HG02884 (cell line): ENCODE measurements around the gene PRKD1.
"Not testable (repeated sequence)": the region's sequence is repeated elsewhere in the genome, so short reads cannot be mapped to it uniquely, and the experiment has no call there.

Source experiments
- ATAC-seq: cut with Tn5 transposase; IDR thresholded peaks from one replicate; pipeline ENCODE4 v1.9.1; 2021; ENCODE audit warnings: mild to moderate bottlenecking, moderate library complexity; ENCODE audit not compliant: unreplicated experiment

The PRKD1 gene

DNA sequence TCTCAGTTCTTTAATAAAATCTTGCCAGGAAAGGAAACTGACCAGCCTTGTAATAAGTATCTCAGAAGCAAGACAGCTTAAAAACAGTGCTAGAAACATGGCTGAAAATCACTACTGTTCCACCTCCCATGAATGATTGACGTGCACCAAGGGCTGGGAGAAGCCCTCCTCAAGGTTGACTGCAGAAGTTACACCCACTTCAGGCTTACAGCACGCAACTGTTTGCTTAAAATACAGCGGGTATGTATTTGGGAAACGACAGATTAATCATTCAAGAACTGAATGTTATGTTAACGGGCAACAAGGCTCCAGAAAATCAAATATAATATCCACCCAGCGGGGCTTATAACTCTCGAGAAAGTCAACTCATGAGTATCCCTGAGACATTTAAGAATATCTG is 22.1 kb downstream of the PRKD1 start:
- no peak for ATAC-seq

DNA sequence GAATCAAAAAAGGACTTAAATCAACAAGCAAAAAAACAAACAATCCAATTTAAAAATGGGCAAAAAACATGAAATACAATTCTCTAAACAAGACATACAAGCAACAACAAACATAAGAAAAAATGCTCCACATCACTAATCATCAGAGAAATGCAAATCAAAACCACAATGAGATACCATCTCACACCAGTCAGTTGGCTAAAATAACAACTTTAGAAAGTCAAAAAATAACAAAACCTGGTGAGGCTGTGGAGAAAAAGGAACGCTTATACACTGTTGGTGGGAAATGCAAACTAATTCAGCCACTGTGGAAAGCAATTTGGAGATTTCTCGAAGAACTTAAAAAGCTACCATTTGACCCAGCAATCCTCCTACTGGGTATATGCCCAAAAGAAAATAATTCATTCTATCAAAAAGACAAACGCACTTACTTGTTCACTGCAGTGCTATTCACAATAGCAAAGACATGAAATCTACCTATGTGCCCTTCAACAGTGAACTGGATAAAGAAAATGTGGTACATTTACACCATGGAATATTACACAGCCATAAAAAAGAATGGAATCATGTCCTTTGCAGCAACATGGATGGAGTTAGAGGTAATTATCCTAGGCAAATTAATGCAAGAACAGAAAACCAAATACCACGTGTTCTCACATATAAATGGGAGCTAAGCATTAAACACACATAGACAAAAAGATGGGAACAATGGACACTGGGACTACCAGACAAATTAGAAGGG is 26.9 kb downstream of the PRKD1 start:
- no peak for ATAC-seq

DNA sequence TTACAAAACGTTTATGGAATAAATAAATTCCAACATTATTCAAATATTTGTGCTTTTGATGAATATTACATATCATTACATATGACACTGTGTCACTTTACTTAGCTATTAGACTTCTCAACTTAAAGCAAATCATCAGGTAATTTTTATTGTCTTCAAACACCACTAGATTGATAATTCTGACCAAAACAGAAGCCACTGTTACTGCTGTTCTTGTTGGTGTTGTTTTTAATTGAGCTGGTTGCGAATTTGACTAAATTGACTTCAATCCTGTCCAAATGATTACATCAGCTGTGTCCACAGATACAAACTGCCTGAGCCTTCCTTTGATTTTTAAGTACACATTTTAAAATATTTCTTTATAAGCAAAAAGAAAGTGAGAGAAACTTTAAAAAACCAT is 29.2 kb downstream of the PRKD1 start:
- no peak for ATAC-seq

DNA sequence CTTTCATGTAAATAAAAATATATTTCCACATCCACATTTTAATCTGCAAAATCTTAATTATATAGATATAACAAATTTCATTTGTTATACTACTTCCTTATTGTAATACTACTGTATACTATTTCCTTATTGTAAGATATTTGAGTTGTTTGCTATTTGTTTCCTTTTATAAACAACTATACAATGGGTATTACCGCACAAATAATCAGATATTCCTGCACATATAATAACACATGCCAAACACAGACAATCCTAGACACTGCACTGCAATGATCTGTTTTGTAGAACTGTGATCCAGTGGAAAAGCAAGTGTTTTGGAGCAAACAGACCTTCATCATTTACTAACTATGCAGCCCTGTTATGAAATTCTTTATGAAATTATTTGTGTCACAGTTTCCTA is 30.5 kb downstream of the PRKD1 start:
- ATAC-seq, result no peak

DNA sequence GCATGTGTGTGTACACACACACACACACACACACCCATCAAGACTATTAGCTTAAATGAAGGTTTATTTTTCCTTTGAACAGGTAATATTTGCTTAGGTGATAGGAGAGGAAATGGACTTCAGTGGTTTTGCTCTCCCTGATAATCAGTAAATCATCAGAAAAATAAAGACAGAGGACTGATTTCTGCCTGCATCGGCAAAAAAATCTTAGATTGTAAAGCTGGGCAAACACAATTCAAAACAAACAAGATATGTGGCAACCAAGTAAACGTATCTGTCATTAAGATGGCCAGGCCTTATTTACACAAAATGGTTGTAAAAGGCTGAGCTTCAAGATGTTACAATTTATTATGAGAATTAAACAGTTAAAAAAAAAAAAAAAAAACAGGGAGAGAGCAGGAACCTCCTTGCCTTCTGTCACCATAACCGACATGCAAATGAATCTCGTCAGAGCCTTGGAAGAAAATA is 31.3 kb downstream of the PRKD1 start:
- no peak for ATAC-seq

DNA sequence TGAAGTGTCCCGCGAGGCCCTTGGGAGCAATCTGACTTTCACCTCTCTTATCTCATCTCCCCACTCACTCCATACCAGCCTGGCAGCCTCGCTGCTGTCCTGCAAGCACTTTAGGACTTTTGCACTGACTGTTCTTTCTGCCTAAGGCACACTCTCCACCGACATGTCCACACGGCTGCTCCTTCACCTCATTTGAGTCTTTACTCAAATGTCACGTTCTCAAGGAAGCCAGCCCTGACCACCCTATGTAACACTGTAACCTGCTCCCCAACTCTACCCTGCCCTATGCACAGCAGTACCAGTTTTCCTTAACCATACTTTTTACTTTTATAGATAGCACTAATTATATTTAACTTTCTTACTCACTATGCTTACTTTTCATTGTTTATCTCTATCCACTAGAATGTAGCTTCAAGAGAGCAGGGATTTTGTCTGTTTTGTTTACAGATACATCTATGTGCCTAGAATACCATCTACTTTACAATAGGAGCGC is 32.0 kb downstream of the PRKD1 start:
- no peak for ATAC-seq

DNA sequence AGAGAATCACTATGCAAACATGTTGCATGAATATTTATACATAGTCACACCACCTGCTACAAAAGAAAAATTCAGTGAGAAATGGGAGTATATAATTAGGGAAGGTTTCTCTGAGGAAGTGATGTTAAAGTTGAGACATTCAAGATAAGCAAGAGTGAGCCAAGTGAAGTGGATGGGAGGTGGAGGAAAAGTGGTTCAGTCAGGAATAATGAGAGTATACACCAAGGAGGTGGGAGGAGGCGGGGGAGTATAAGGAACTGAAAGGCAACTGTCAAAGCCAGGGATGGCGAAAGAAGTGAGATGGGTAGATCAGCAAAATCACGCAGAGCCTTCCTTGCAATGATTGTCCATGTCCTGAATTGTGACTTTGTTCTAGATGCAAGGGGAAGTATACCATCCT is 33.7 kb downstream of the PRKD1 start:
- ATAC-seq, result no peak

DNA sequence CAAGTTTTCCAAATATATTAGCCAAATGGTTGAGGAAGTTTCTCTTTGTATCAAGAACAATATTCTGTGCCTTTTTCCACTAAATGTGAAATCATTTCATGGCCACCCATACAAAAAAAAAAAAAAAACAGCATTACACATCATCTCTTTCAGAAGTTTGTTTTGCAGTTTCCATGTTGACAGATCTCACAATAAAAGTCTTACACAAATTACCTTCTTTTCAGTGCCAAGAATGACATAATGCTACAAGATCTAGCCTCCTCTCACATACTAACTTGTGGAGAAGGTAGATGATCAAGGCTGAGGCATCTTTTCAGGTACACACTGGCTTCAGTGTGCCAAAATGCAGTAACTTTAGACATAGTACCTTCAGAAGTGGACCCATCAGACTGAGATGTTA is 35.3 kb downstream of the PRKD1 start:
- no peak for ATAC-seq

DNA sequence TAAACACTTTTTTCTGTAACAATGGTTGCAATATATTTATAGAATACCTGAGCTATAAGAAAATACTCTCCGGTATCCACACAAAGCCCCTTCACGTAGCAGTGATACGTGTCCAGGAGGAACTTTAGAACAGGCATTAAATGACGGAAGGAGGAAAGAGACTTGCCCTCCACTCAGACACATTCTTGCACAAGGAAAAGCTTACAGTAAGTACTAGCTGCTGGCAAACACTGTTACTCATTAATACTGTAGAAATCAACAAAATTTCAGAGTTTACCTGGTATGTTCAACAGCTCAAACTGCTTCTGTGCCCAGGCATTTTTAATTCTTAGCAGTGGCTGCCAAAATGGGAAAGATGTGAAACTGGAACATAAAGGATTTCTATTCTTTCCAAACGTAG is 41.7 kb downstream of the PRKD1 start:
- ATAC-seq, result no peak

DNA sequence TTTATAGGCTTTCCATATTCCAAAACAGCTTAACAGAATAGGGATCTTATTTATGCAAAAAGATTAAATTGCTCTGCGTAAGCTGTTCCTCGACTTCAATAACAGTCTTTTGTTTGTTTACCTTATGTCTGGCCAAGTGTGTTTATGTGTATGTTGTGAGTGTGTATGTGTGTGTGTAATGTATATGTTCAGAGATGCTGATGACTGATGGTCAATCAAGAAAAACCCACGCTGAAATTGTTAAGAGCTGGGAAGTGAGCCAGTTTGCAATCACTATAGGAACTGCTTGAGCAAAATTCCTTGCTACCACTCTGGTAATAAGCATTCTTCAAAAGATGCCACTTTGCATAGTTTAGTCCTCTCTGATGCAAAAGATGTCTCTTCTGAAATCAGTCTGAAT is 59.6 kb downstream of the PRKD1 start:
- no peak for ATAC-seq

DNA sequence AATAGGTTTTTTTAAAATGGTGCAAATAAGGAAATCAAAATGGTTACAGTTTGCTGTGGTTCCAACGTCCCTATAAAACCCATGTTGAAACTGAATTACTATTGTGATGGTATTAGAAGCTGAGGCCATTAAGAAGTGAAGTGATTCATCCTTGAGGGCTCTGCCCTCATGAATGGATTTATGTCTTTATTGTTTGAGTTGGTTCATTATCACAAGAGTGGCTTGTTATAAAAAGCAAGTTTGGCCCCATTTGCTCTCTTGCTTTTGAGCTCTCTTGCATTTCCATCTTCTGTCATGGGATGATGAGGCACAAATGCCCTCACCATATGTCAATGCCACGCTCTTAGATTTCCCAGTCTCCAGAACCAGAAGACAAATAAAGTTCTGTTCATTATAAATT is 62.3 kb downstream of the PRKD1 start:
- no peak for ATAC-seq

DNA sequence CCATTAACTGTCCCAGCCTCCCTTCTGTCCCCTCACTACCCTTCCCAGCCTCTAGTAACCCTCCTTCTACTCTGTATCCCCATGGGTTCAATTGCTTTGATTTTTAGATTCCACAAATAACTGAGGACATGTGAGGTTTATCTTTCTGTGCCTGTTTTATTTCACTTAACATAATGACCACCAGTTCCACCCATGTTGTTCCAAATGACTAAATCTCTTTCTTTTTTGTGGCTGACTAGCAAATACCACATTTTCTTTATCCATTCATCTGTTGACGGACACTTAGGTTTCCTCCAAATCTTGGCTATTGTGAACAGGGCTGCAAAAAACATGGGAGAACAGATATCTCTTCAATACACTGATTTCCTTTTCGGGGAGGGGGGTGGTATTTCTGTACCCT is 65.7 kb downstream of the PRKD1 start:
- no peak for ATAC-seq

DNA sequence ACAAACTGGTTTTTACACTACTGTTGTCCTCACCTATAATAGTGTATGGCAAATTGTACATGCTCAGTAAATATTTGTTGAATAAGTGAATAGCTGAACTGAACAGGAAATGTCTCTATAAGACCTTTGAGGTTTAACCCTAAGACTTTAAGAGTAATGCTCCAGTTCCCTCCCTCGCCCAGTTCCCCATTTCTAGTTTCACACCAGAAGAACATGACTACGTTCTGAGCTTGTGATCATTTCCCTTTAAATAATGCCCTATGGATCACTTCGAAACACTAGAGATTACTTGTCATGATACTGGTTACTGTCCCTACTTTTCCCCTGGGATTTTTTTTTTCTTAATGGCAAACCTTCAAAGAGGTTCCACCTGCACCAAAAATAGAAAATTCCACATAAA is 69.3 kb downstream of the PRKD1 start:
- ATAC-seq, result peak; percentile 89

DNA sequence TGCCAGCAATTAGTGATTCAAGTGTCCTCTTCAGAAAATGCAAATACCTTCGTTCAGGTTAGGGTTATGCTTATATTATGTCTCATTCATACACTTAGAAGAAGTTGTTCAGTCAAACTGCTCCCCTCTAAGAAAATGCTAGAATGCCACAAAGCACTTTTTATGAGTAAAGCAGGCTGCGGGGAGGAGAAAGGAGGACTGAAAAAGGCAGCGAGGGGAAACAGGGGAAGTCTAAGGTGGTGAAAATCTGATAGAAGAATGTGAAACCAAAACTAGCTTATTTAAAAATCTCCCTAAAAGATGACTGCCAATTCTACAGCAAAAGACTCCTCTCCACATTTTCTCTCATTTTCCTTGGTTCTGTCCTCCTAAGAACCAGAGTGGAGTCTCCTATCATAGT is 70.1 kb downstream of the PRKD1 start:
- peak; percentile 70 for ATAC-seq

DNA sequence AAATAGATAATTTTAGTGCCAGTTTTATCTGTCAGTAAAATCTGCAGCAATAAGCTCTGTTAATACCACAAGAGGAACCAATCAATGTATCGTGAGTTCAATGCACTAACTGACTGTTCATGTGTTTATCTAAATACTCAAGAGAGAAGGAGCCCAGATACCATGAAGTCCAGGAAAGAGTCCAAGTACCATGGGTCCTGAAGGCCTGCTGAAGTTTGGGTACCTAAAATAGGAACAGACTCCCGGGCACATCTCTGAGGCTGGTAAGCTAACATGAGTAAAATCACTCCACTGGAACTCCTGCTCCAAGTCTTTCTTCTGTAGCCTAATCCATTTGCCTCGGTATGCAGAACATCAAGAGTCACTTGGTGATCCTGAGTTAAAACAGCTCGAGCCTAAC is 71.1 kb downstream of the PRKD1 start:
- ATAC-seq, result no peak

DNA sequence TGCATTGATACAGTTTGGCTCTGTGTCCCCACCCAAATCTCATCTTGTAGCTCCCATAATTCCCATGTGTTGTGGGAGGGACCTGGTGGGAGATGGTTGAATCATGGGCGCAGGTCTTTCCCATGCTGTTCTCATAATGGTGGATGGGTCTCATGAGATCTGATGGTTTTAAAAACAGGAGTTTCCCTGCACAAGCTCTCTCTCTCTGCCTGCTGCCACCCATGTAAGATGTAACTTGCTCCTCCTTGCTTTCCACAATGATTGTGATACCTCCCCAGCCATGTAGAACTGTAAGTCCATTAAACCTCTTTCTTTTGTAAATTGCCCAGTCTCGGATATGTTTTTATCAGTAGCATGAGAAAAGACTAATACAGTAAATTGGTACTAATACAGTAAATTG is 74.0 kb downstream of the PRKD1 start:
- not testable (repeated sequence) for ATAC-seq

DNA sequence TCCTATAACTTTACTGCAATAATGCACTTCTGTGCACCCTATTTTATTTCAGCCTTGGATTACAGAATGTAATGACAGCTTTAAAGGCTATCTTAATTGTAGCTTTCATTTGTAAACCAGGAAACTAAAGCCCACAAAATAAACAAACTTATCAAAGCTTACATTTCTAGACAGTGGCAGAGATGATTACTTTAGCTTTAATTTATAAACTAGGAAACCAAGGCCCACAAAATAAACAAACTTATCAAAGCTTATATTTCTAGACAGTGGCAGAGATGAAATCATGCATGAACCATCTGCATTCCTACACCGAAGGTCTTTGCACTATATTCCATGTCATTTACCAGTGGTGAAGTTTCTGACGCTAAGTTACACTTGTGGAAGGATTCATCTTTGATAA is 74.4 kb downstream of the PRKD1 start:
- no peak for ATAC-seq

DNA sequence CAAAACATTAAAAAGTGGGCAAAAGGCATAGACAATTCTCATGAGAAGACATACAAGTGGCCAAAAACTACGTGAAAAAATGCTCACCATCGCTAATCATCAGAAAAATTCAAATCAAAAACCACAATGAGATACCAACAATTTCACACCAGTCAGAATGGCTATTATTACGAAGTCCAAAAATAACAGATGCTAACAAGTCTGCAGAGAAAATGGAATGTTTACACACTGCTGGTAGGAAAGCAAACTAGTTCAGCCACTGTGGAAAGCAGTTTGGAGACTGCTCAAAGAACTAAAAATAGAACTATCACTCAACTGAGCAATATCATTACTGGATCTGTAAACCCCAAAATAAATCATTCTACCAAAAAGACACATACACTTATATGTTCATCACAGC is 76.2 kb downstream of the PRKD1 start:
- ATAC-seq, result no peak

DNA sequence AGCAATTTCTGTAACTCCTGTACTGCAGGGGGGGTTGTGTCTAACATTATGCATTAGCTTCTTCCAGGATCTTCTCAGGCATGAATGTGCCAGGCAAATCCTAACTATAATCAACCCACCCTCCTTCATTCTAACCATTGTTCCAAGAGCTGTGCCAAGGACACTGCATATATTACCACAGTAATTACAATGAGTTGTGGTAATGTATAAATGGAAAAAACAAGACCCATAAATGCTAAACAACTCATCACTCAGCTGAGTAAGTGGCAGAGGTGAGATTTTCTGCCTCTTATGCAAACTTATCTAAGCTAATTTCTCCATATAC is 80.6 kb downstream of the PRKD1 start:
- ATAC-seq, result peak; percentile 20

DNA sequence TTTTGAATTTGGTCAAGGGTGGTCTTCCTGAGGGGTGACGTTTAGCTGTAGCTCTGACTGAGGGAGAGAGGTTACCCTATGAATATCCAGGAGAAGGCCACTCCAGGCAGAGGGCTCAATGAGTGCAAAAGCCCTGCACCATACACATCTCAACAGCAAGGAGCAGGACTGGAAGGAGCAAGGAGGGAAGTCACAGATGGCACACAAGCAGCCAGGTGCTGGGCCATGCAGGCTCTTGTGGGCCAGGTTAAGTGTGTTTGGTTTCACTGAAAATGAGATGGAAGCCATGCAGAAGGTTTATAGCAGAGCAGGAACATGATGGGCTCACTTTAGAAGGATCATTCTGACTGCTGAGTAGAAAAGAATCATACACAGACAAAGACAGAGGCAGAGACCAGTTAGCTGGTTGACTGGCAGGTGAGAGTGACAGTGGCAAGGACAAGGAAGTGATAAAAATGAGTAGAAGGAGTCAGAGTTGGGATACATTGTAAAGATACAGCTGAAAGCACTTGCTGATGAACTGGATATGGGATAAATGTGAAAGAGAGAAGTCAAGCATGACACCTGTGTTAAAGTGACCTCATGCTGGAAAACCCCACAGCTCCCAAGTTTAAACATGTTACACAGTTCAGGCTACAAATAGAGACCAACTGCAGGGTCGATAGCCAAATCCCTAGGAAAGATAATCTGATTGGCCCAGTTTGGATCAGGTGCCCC is 81.2 kb downstream of the PRKD1 start:
- peak; percentile 80 for ATAC-seq

DNA sequence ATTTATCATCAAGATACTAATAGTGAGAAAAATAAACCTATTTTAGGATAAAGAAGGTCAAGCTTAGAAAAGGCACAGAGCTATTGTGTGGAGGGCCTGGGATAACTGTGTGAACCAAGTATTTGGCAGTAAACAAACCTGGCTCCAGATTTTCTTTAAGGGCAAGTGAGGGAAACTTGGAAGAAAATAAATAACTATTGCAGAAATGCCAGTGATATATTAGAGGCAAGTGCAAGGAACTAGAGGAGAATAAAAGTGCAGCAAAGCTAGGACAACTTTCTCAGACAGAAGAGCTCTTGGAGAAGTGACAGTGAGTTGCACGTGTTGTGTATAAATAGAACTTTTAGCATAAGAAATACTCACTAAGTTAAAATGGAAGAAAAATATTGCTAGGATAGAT is 83.7 kb downstream of the PRKD1 start:
- no peak for ATAC-seq

DNA sequence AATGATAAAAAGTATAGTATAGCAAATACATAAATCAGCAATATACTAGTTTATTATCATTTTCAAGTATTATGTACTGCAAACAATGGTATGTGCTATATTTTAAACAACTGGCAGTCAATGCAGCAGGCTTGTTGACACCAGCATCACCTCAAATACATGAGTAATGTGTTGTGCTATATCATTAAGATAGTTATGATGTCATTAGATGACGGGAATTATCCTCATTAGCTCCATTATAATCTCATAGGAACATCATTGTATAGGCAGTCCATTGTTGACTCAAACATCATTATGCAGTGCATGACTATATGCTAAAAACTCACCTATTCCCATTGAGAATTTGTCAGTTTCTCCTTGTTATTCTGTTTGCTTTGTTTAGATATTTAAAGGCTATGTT is 85.4 kb downstream of the PRKD1 start:
- no peak for ATAC-seq
